Measurements from ENCODE around the gene OR2T8.

DNA sequence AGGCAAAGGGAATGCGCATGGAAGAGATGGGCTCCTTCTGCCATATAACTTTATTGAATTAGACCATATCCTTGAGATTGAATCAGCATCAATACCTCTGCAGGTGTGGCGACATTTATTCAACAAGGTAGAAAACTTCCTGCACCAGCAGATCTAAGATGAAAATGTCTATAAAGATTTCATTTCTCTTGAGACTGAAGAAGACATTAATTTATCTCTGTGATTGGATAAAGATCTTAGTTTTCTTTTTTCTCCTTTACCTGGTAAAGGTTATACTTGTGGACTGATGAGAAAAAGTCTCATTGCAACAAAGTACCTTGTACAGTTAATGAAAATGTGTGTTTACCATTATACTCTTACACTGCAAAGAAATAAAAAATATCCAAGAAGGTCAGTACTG lies at the start of gene OR2T8:
- TF ChIP-seq GATA2 (IDR thresholded peaks at IDR 0.05; ENCODE audit: low read depth, low read length) (no peak), GATA3 (IDR thresholded peaks at IDR 0.05; ENCODE audit: low read depth, low read length) (no peak)
